ENCODE measurements around the gene ARL2BP. TPM values are rescaled to one million over a fixed set of nuclear protein-coding genes. Genes with fewer than 3 reads are reported as not detected.

The ARL2BP gene
- total and polyA plus RNA-seq, 9 of the 15 experiments (the other 6 are each of a cell fraction or from before 2014, with no cell fraction given), result 16.7 to 41.8 (median 27.2) TPM

- no peak for TF ChIP-seq SIN3A (IDR thresholded peaks at IDR 0.05; ENCODE audit: borderline replicate concordance in 2 of 2, control insufficient read depth in 1 of 2, low read depth in 2 of 2, low read length in 2 of 2)
- TF ChIP-seq ZNF232 (CRISPR knock-in tag; IDR thresholded peaks at IDR 0.05), result no peak
- TF ChIP-seq DLX4 (CRISPR knock-in tag; IDR thresholded peaks at IDR 0.05), result no peak
- no peak for TF ChIP-seq CUX1 (CRISPR knock-in tag; IDR thresholded peaks at IDR 0.05)
- no peak for TF ChIP-seq NR2C2 (CRISPR knock-in tag; IDR thresholded peaks at IDR 0.05)
- TF ChIP-seq NR2C2 (tag; IDR thresholded peaks at IDR 0.05), result no peak
- TF ChIP-seq TAF15 (IDR thresholded peaks at IDR 0.05; ENCODE audit: low read depth, low read length), result no peak
- TF ChIP-seq TFE3 (CRISPR knock-in tag; IDR thresholded peaks at IDR 0.05), result no peak
- no peak for TF ChIP-seq MLX (CRISPR knock-in tag; conservative IDR thresholded peaks at IDR 0.05)
Measured at GRCh38 chr16:57299009-57299718, 54.1 kb downstream of the ARL2BP start (continued).

Measured in K562 (cell line).